Stimulated activated memory B cell treated with anti-CD40 and anti-IgM and Interleukin-4, amounts not matched to agents 10 μg/mL and 1 μg/mL and 100 μg/mL, for 72 hours (primary cell): ENCODE results near the gene RGPD3.
A peak's percentile ranks its signal among the peaks of the same experiment; 100 is the strongest.
"Not testable (repeated sequence)": the region's sequence is repeated elsewhere in the genome, so short reads cannot be mapped to it uniquely, and the experiment has no call there.

Experiments used
- ATAC-seq: fragments of 150-1000 bp; cut with Tn5 transposase; 2 replicates; pipeline ENCODE4 v1.10.0; 2021
- H3K27ac Mint-ChIP-seq: one replicate; pipeline ENCODE4 v1.8.0; 2022; ENCODE audit warnings: mild to moderate bottlenecking, mixed read lengths
- H3K27me3 Mint-ChIP-seq: one replicate; pipeline ENCODE4 v1.8.0; 2022; ENCODE audit warnings: mixed read lengths
- H3K36me3 Mint-ChIP-seq: one replicate; pipeline ENCODE4 v1.8.0; 2022; ENCODE audit warnings: mixed read lengths
- H3K4me1 Mint-ChIP-seq: one replicate; pipeline ENCODE4 v1.8.0; 2022; ENCODE audit warnings: mixed read lengths
- H3K4me3 Mint-ChIP-seq: one replicate; pipeline ENCODE4 v1.8.0; 2022; ENCODE audit warnings: mild to moderate bottlenecking, moderate library complexity, mixed read lengths
- H3K9me3 Mint-ChIP-seq: one replicate; pipeline ENCODE4 v1.8.0; 2022; ENCODE audit warnings: mixed read lengths

RGPD3 gene

GRCh38 chr2:106379567-106379966 lies 88.6 kb downstream of the RGPD3 start:
- not testable (repeated sequence) for H3K9me3 Mint-ChIP-seq, H3K4me3 Mint-ChIP-seq, H3K4me1 Mint-ChIP-seq, H3K27ac Mint-ChIP-seq, ATAC-seq, H3K36me3 Mint-ChIP-seq
- peaks cover 12% of the 10 kb centered on the region for H3K27me3 Mint-ChIP-seq

- not testable (repeated sequence) for H3K36me3 Mint-ChIP-seq, H3K27me3 Mint-ChIP-seq, H3K27ac Mint-ChIP-seq, H3K4me3 Mint-ChIP-seq, H3K9me3 Mint-ChIP-seq, H3K4me1 Mint-ChIP-seq
- peak; percentile 45 for ATAC-seq
These were observed 99.0 kb downstream of the RGPD3 start for GRCh38 chr2:106369182-106369581.

- Mint-ChIP-seq H3K36me3 (no peaks in the 10 kb centered on the region), H3K9me3 (peaks cover 3% of the 10 kb centered on the region), H3K4me3 (no peak overlapping the region), H3K4me1 (no peaks in the 10 kb centered on the region), H3K27ac (no peak overlapping the region), H3K27me3 (peaks cover 8% of the 10 kb centered on the region)
- ATAC-seq, result no peak
These were observed 101.9 kb downstream of the RGPD3 start for GRCh38 chr2:106366204-106366885.

- Mint-ChIP-seq H3K36me3 (no peaks in the 10 kb centered on the region), H3K9me3 (peaks cover 3% of the 10 kb centered on the region), H3K4me1 (no peaks in the 10 kb centered on the region), H3K27me3 (peaks cover 8% of the 10 kb centered on the region), H3K4me3 (no peak overlapping the region), H3K27ac (no peak overlapping the region)
- no peak for ATAC-seq
These were observed 104.4 kb downstream of the RGPD3 start for GRCh38 chr2:106363791-106364190.

GRCh38 chr2:106362789-106363188 lies 105.4 kb downstream of the RGPD3 start:
- H3K27me3 Mint-ChIP-seq, result peaks cover 8% of the 10 kb centered on the region
- no peak overlapping the region for H3K27ac Mint-ChIP-seq
- ATAC-seq, result no peak
- H3K36me3 Mint-ChIP-seq, result no peaks in the 10 kb centered on the region
- no peak overlapping the region for H3K4me3 Mint-ChIP-seq
- peaks cover 3% of the 10 kb centered on the region for H3K9me3 Mint-ChIP-seq
- H3K4me1 Mint-ChIP-seq, result no peaks in the 10 kb centered on the region

- Mint-ChIP-seq H3K27me3 (no peaks in the 10 kb centered on the region), H3K4me3 (no peak overlapping the region), H3K4me1 (no peaks in the 10 kb centered on the region), H3K27ac (no peak overlapping the region), H3K9me3 (no peaks in the 10 kb centered on the region), H3K36me3 (no peaks in the 10 kb centered on the region)
- no peak for ATAC-seq
These were observed 108.7 kb downstream of the RGPD3 start for GRCh38 chr2:106359512-106359911.

GRCh38 chr2:106358521-106358920 lies 109.7 kb downstream of the RGPD3 start:
- H3K4me1 Mint-ChIP-seq, result no peaks in the 10 kb centered on the region
- no peak overlapping the region for H3K4me3 Mint-ChIP-seq
- H3K27ac Mint-ChIP-seq, result no peak overlapping the region
- no peaks in the 10 kb centered on the region for H3K27me3 Mint-ChIP-seq
- H3K9me3 Mint-ChIP-seq, result no peaks in the 10 kb centered on the region
- H3K36me3 Mint-ChIP-seq, result no peaks in the 10 kb centered on the region
- ATAC-seq, result no peak

GRCh38 chr2:106358081-106358480 lies 110.1 kb downstream of the RGPD3 start:
- H3K4me1 Mint-ChIP-seq, result no peaks in the 10 kb centered on the region
- no peaks in the 10 kb centered on the region for H3K27me3 Mint-ChIP-seq
- no peaks in the 10 kb centered on the region for H3K9me3 Mint-ChIP-seq
- ATAC-seq, result no peak
- no peaks in the 10 kb centered on the region for H3K36me3 Mint-ChIP-seq
- no peak overlapping the region for H3K4me3 Mint-ChIP-seq
- no peak overlapping the region for H3K27ac Mint-ChIP-seq

GRCh38 chr2:106356291-106356690 lies 111.9 kb downstream of the RGPD3 start:
- H3K4me3 Mint-ChIP-seq, result no peak overlapping the region
- H3K36me3 Mint-ChIP-seq, result no peaks in the 10 kb centered on the region
- ATAC-seq, result no peak
- H3K27me3 Mint-ChIP-seq, result no peaks in the 10 kb centered on the region
- H3K9me3 Mint-ChIP-seq, result no peaks in the 10 kb centered on the region
- no peak overlapping the region for H3K27ac Mint-ChIP-seq
- H3K4me1 Mint-ChIP-seq, result no peaks in the 10 kb centered on the region

GRCh38 chr2:106353676-106354075 lies 114.5 kb downstream of the RGPD3 start:
- no peaks in the 10 kb centered on the region for H3K27me3 Mint-ChIP-seq
- no peaks in the 10 kb centered on the region for H3K36me3 Mint-ChIP-seq
- H3K9me3 Mint-ChIP-seq, result no peaks in the 10 kb centered on the region
- no peak overlapping the region for H3K27ac Mint-ChIP-seq
- ATAC-seq, result no peak
- no peak overlapping the region for H3K4me3 Mint-ChIP-seq
- no peaks in the 10 kb centered on the region for H3K4me1 Mint-ChIP-seq

GRCh38 chr2:106350980-106351379 lies 117.2 kb downstream of the RGPD3 start:
- Mint-ChIP-seq H3K27me3 (no peaks in the 10 kb centered on the region), H3K4me1 (no peaks in the 10 kb centered on the region), H3K9me3 (no peaks in the 10 kb centered on the region), H3K4me3 (no peak overlapping the region), H3K36me3 (no peaks in the 10 kb centered on the region), H3K27ac (no peak overlapping the region)
- no peak for ATAC-seq

- H3K27me3 Mint-ChIP-seq, result no peaks in the 10 kb centered on the region
- no peak for ATAC-seq
- no peaks in the 10 kb centered on the region for H3K4me1 Mint-ChIP-seq
- no peaks in the 10 kb centered on the region for H3K9me3 Mint-ChIP-seq
- no peak overlapping the region for H3K4me3 Mint-ChIP-seq
- H3K36me3 Mint-ChIP-seq, result no peaks in the 10 kb centered on the region
- no peak overlapping the region for H3K27ac Mint-ChIP-seq
These were observed 123.9 kb downstream of the RGPD3 start for GRCh38 chr2:106344302-106344701.

GRCh38 chr2:106343274-106343673 lies 124.9 kb downstream of the RGPD3 start:
- Mint-ChIP-seq H3K4me3 (no peak overlapping the region), H3K27ac (no peak overlapping the region), H3K4me1 (no peaks in the 10 kb centered on the region), H3K9me3 (no peaks in the 10 kb centered on the region), H3K27me3 (no peaks in the 10 kb centered on the region), H3K36me3 (no peaks in the 10 kb centered on the region)
- no peak for ATAC-seq

- Mint-ChIP-seq H3K27me3 (no peaks in the 10 kb centered on the region), H3K36me3 (no peaks in the 10 kb centered on the region), H3K27ac (no peak overlapping the region), H3K9me3 (no peaks in the 10 kb centered on the region), H3K4me1 (no peaks in the 10 kb centered on the region), H3K4me3 (no peak overlapping the region)
- no peak for ATAC-seq
These were observed 125.4 kb downstream of the RGPD3 start for GRCh38 chr2:106342831-106343251.

- Mint-ChIP-seq H3K4me1 (no peaks in the 10 kb centered on the region), H3K27ac (no peak overlapping the region), H3K36me3 (no peaks in the 10 kb centered on the region), H3K27me3 (no peaks in the 10 kb centered on the region), H3K9me3 (no peaks in the 10 kb centered on the region), H3K4me3 (no peak overlapping the region)
- no peak for ATAC-seq
These were observed 126.5 kb downstream of the RGPD3 start for GRCh38 chr2:106341666-106342065.
